Naive thymus-derived CD4-positive, alpha-beta T cell (primary cell): ENCODE results near the gene TPGS2. TPM values are rescaled to one million over a fixed set of nuclear protein-coding genes. Genes with fewer than 3 reads are reported as not detected.

ENCODE experiments used
- ATAC-seq: fragments of 150-1000 bp; cut with Tn5 transposase; 2 replicates; pipeline ENCODE4 v1.10.0; 2021; ENCODE audit warnings: mild to moderate bottlenecking, moderate library complexity
- CTCF ChIA-PET: fragments of 350-600 bp; sonication (Branson Sonifier 250); formaldehyde crosslinking; loops from one replicate; lab custom pipeline; 2021; ENCODE audit warnings: antibody characterized with exemption; lab: Charles Lee
- POLR2A ChIA-PET: fragments of 350-600 bp; sonication (Branson Sonifier 250); formaldehyde crosslinking; loops from one replicate; lab custom pipeline; 2021; ENCODE audit warnings: antibody characterized with exemption, inconsistent platforms; lab: Charles Lee
- DNase-seq, 9 donors: peaks; one replicate each; pipeline versions ENCODE4 v3.0.0 to v3.0.0-alpha.2; 2020 to 2022; ENCODE audit warnings: mixed read lengths in 1 of 9
- H3K27ac ChIP-seq: one replicate; pipeline ENCODE4 v1.7.0; 2013; ENCODE audit warnings: mild to moderate bottlenecking, low read depth, low read length, moderate library complexity
- H3K27me3 ChIP-seq, 2 donors: one replicate each; pipeline ENCODE4 v1.7.0; 2013; ENCODE audit warnings: low read length in 2 of 2, mild to moderate bottlenecking in 2 of 2, moderate library complexity in 2 of 2; ENCODE audit not compliant: control insufficient read depth in 2 of 2, insufficient read depth in 2 of 2
- H3K36me3 ChIP-seq, 3 experiments: 1 replicate in 2 of 3; 2 replicates in 1 of 3; pipeline ENCODE4 v1.7.0; 2013; ENCODE audit warnings: low read length in 3 of 3, mild to moderate bottlenecking in 3 of 3, moderate library complexity in 1 of 3; ENCODE audit not compliant: insufficient read depth in 3 of 3, control insufficient read depth in 2 of 3
- H3K4me1 ChIP-seq, 2 donors: one replicate each; pipeline ENCODE4 v1.7.0; 2013; ENCODE audit warnings: low read length in 2 of 2, mild to moderate bottlenecking in 2 of 2, moderate library complexity in 1 of 2; ENCODE audit not compliant: control insufficient read depth in 2 of 2, insufficient read depth in 2 of 2
- H3K4me3 ChIP-seq: 2 replicates; pipeline ENCODE4 v1.7.0; 2013; ENCODE audit warnings: mild to moderate bottlenecking, low read length
- H3K9me3 ChIP-seq, 3 experiments: 1 replicate in 2 of 3; 2 replicates in 1 of 3; pipeline ENCODE4 v1.7.0; 2013; ENCODE audit warnings: low read length in 3 of 3; ENCODE audit not compliant: control insufficient read depth in 2 of 3
- H3K27ac Mint-ChIP-seq, 9 donors: one replicate each; pipeline ENCODE4 v1.8.0; 2020 to 2022; ENCODE audit warnings: mixed read lengths in 9 of 9, mild to moderate bottlenecking in 8 of 9, moderate library complexity in 5 of 9, inconsistent platforms in 2 of 9
- H3K27me3 Mint-ChIP-seq, 5 donors: one replicate each; pipeline ENCODE4 v1.8.0; 2021 to 2022; ENCODE audit warnings: mixed read lengths in 5 of 5, mild to moderate bottlenecking in 1 of 5
- H3K36me3 Mint-ChIP-seq, 5 donors: one replicate each; pipeline ENCODE4 v1.8.0; 2020 to 2022; ENCODE audit warnings: mixed read lengths in 5 of 5, mild to moderate bottlenecking in 3 of 5, inconsistent platforms in 1 of 5
- H3K4me1 Mint-ChIP-seq, 7 donors: one replicate each; pipeline ENCODE4 v1.8.0; 2020 to 2022; ENCODE audit warnings: mixed read lengths in 7 of 7, mild to moderate bottlenecking in 3 of 7, inconsistent platforms in 1 of 7
- H3K4me3 Mint-ChIP-seq, 10 donors: one replicate each; pipeline ENCODE4 v1.8.0; 2020 to 2022; ENCODE audit warnings: mild to moderate bottlenecking in 10 of 10, mixed read lengths in 10 of 10, moderate library complexity in 6 of 10, inconsistent platforms in 2 of 10
- H3K9me3 Mint-ChIP-seq, 11 donors: one replicate each; pipeline ENCODE4 v1.8.0; 2020 to 2022; ENCODE audit warnings: mixed read lengths in 11 of 11, mild to moderate bottlenecking in 4 of 11, inconsistent platforms in 1 of 11, moderate library complexity in 1 of 11
- intact Hi-C, 2 donors: fragments of 100-400 bp; cut with micrococcal nuclease; formaldehyde crosslinking; loops; one replicate each; pipeline ENCODE4 v1.15.1; 2023
- polyA plus RNA-seq, 2 donors: library from polyadenylated mRNA; unstranded; fragments of 300-500 nt; fragmentation: Illumina TruSeq; gene quantifications; one replicate each; pipeline ENCODE4 v1.2.3, GENCODE V29; 2021
- total RNA-seq, 6 experiments: library from RNA in 5 of 6; stranded (reverse) in 5 of 6; gene quantifications; 1 replicate in 5 of 6; 2 replicates in 1 of 6; pipeline ENCODE4 v1.2.3 and lab custom pipeline; 2021 to 2026

The TPGS2 gene
- total and polyA plus RNA-seq, 7 experiments from 2014 or later: 16.9 to 92.8 (median 53.7) TPM

- Histone ChIP-seq H3K27ac (no peak overlapping the region), H3K4me3 (no peak overlapping the region), H3K4me1 (no peaks in the 10 kb centered on the region), H3K36me3 (no peaks in the 10 kb centered on the region), H3K9me3 (no peaks in the 10 kb centered on the region), H3K27me3 (no peaks in the 10 kb centered on the region)
- ChIA-PET POLR2A (no interaction called here), CTCF (interaction anchor here (0.6 kb wide), 1 partner anchor 296 kb away, joined by 3 read pairs; no protein-coding TSS in a partner anchor)
- Mint-ChIP-seq H3K9me3 (peaks cover 0 to 2% (median 0%) of the 10 kb centered on the region in 11 donors), H3K27ac (peak overlapping the region in 1 of 9 donors; percentile 47), H3K4me1 (peaks cover 0 to 2% (median 0%) of the 10 kb centered on the region in 7 donors), H3K4me3 (no peak overlapping the region), H3K36me3 (peaks cover under 1 to 32% (median 11%) of the 10 kb centered on the region in 5 donors), H3K27me3 (no peaks in the 10 kb centered on the region)
- intact Hi-C loops: no loop called here
- no peak for ATAC-seq
- no peak for DNase-seq
These were observed 51.2 kb downstream of the TPGS2 start for GRCh38 chr18:36777566-36777965.

GRCh38 chr18:36776650-36777049, 52.2 kb downstream of the TPGS2 start:
- ChIA-PET POLR2A (no interaction called here), CTCF (no interaction called here)
- Mint-ChIP-seq H3K27ac (no peak overlapping the region), H3K9me3 (peaks cover 0 to 2% (median 0%) of the 10 kb centered on the region in 11 donors), H3K36me3 (peaks cover 0 to 23% (median 11%) of the 10 kb centered on the region in 5 donors), H3K4me3 (no peak overlapping the region), H3K4me1 (peaks cover 0 to 6% (median 0%) of the 10 kb centered on the region in 7 donors), H3K27me3 (no peaks in the 10 kb centered on the region)
- no peak for DNase-seq
- H3K4me3 ChIP-seq: no peak overlapping the region
- no peaks in the 10 kb centered on the region for H3K36me3 ChIP-seq
- no peaks in the 10 kb centered on the region for H3K4me1 ChIP-seq
- intact Hi-C loops: no loop called here
- no peak for ATAC-seq
- H3K27ac ChIP-seq: no peak overlapping the region
- H3K27me3 ChIP-seq: no peaks in the 10 kb centered on the region
- no peaks in the 10 kb centered on the region for H3K9me3 ChIP-seq

GRCh38 chr18:36775396-36775795, 53.4 kb downstream of the TPGS2 start:
- intact Hi-C loops: no loop called here
- CTCF ChIA-PET: no interaction called here
- ATAC-seq (no peak), DNase-seq (no peak)
- no peaks in the 10 kb centered on the region for H3K4me1 ChIP-seq
- Mint-ChIP-seq H3K4me1 (peaks cover 0 to 18% (median 8%) of the 10 kb centered on the region in 7 donors), H3K9me3 (peaks cover 0 to 2% (median 0%) of the 10 kb centered on the region in 11 donors), H3K36me3 (peaks cover 0 to 18% (median 8%) of the 10 kb centered on the region in 5 donors), H3K27me3 (peaks cover 0 to 5% (median 0%) of the 10 kb centered on the region in 5 donors), H3K27ac (no peak overlapping the region), H3K4me3 (no peak overlapping the region)
- POLR2A ChIA-PET: no interaction called here
- H3K27me3 ChIP-seq: no peaks in the 10 kb centered on the region
- no peaks in the 10 kb centered on the region for H3K9me3 ChIP-seq
- H3K27ac ChIP-seq: no peak overlapping the region
- H3K36me3 ChIP-seq: no peaks in the 10 kb centered on the region
- no peak overlapping the region for H3K4me3 ChIP-seq

- H3K4me1 Mint-ChIP-seq: peaks cover 0 to 19% (median 8%) of the 10 kb centered on the region in 7 donors
- CTCF ChIA-PET: no interaction called here
These were observed 56.5 kb downstream of the TPGS2 start for GRCh38 chr18:36772241-36772723.

GRCh38 chr18:36771245-36771644, 57.6 kb downstream of the TPGS2 start:
- Mint-ChIP-seq H3K27ac (peak overlapping the region in 1 of 9 donors; percentile 47), H3K36me3 (peaks cover 0 to 3% (median 0%) of the 10 kb centered on the region in 5 donors), H3K27me3 (peaks cover 0 to 12% (median 5%) of the 10 kb centered on the region in 5 donors), H3K4me1 (peaks cover 0 to 19% (median 8%) of the 10 kb centered on the region in 7 donors), H3K9me3 (peaks cover 0 to 1% (median 0%) of the 10 kb centered on the region in 11 donors), H3K4me3 (peak overlapping the region in 1 of 10 donors; percentile 23)
- H3K4me3 ChIP-seq: no peak overlapping the region
- H3K9me3 ChIP-seq: no peaks in the 10 kb centered on the region
- no peaks in the 10 kb centered on the region for H3K36me3 ChIP-seq
- no peak overlapping the region for H3K27ac ChIP-seq
- intact Hi-C loops: loop anchor here in 1 of 2 donors (2.0 kb wide), 1 partner anchor 38 kb away; no protein-coding TSS in a partner anchor
- ATAC-seq (no peak), DNase-seq (no peak)
- no peaks in the 10 kb centered on the region for H3K27me3 ChIP-seq
- ChIA-PET POLR2A (no interaction called here), CTCF (no interaction called here)
- no peaks in the 10 kb centered on the region for H3K4me1 ChIP-seq

More at GRCh38 chr18:36772241-36772723, 56.5 kb downstream of the TPGS2 start:
- H3K4me3 ChIP-seq: no peak overlapping the region
- H3K27ac Mint-ChIP-seq: no peak overlapping the region
- H3K27me3 Mint-ChIP-seq: peaks cover 0 to 12% (median 5%) of the 10 kb centered on the region in 5 donors
- H3K4me1 ChIP-seq: no peaks in the 10 kb centered on the region
- H3K36me3 ChIP-seq: no peaks in the 10 kb centered on the region
- H3K27ac ChIP-seq: no peak overlapping the region
- no peak for ATAC-seq
- intact Hi-C loops: no loop called here
- peaks cover 0 to 1% (median 0%) of the 10 kb centered on the region in 11 donors for H3K9me3 Mint-ChIP-seq
- H3K36me3 Mint-ChIP-seq: peaks cover 0 to 3% (median 0%) of the 10 kb centered on the region in 5 donors
- H3K27me3 ChIP-seq: no peaks in the 10 kb centered on the region
- DNase-seq: no peak
- no peak overlapping the region for H3K4me3 Mint-ChIP-seq
- no peaks in the 10 kb centered on the region for H3K9me3 ChIP-seq
- POLR2A ChIA-PET: no interaction called here

- H3K4me3 ChIP-seq: no peak overlapping the region
- no peaks in the 10 kb centered on the region for H3K4me1 ChIP-seq
- Mint-ChIP-seq H3K36me3 (peaks cover 0 to 3% (median 0%) of the 10 kb centered on the region in 5 donors), H3K27me3 (peaks cover 0 to 12% (median 5%) of the 10 kb centered on the region in 5 donors), H3K27ac (no peak overlapping the region), H3K4me1 (peaks cover 0 to 19% (median 8%) of the 10 kb centered on the region in 7 donors), H3K4me3 (no peak overlapping the region), H3K9me3 (peaks cover 0 to 1% (median 0%) of the 10 kb centered on the region in 11 donors)
- H3K27me3 ChIP-seq: no peaks in the 10 kb centered on the region
- H3K9me3 ChIP-seq: no peaks in the 10 kb centered on the region
- intact Hi-C loops: loop anchor here in 1 of 2 donors (2.0 kb wide), 1 partner anchor 38 kb away; no protein-coding TSS in a partner anchor
- ChIA-PET POLR2A (no interaction called here), CTCF (no interaction called here)
- ATAC-seq (no peak), DNase-seq (no peak)
- no peaks in the 10 kb centered on the region for H3K36me3 ChIP-seq
- no peak overlapping the region for H3K27ac ChIP-seq
These were observed 58.4 kb downstream of the TPGS2 start for GRCh38 chr18:36770315-36770946.
